ENCODE measurements around the gene LIPC. TPM values are rescaled to one million over a fixed set of nuclear protein-coding genes. Genes with fewer than 3 reads are reported as not detected.

LIPC gene
- total and polyA plus RNA-seq, 2 of the 4 experiments (the other 2 are of a cell fraction): 0.07 TPM; not detected in 1

DNA sequence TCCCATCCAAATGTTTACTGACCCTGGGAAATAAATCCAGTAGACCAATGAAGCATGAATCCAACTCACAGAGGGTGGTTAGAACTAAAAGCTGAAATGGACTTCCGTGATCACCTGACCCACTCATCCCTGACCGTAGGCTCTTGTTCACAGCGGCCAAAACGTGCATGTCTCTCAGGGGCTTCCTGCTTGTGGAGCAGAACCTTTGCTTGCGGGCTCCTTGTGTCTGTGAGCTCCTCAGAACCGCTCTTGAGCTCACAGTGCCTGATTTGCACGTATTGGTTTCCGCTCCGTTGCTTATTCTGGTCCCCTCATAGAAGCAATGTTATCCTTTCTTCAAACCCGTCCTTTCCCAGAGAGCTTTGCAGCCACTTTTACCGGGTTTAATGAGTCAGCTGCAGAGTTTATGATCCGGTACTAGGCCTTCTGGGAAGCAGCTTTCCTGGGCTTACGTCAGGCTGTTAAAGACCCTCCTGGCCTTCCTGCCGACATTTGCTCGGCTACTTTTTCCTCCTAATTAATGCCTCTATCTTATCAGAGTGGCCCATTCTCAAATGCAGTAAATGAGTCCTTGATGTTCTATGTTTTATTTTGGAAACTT lies 35.4 kb downstream of the LIPC start:
- TF ChIP-seq RAD21 (IDR thresholded peaks at IDR 0.05; ENCODE audit: low read length): no peak
- TF ChIP-seq FOS (IDR thresholded peaks at IDR 0.05; ENCODE audit: low read depth, low read length): no peak
- TF ChIP-seq NFE2L2 (IDR thresholded peaks at IDR 0.05; ENCODE audit: low read depth, low read length): no peak
- TF ChIP-seq MXI1 (IDR thresholded peaks at IDR 0.05; ENCODE audit: borderline replicate concordance, low read depth, low read length): no peak
- TF ChIP-seq MAZ (IDR thresholded peaks at IDR 0.05; ENCODE audit: borderline replicate concordance, low read depth, low read length): no peak
- TF ChIP-seq BHLHE40 (IDR thresholded peaks at IDR 0.05; ENCODE audit: low read depth, low read length): no peak
- TF ChIP-seq, protein P1, sequence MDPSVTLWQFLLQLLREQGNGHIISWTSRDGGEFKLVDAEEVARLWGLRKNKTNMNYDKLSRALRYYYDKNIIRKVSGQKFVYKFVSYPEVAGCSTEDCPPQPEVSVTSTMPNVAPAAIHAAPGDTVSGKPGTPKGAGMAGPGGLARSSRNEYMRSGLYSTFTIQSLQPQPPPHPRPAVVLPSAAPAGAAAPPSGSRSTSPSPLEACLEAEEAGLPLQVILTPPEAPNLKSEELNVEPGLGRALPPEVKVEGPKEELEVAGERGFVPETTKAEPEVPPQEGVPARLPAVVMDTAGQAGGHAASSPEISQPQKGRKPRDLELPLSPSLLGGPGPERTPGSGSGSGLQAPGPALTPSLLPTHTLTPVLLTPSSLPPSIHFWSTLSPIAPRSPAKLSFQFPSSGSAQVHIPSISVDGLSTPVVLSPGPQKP (IDR thresholded peaks at IDR 0.05; ENCODE audit: borderline replicate concordance, low read depth, low read length): no peak
- TF ChIP-seq, protein P2, sequence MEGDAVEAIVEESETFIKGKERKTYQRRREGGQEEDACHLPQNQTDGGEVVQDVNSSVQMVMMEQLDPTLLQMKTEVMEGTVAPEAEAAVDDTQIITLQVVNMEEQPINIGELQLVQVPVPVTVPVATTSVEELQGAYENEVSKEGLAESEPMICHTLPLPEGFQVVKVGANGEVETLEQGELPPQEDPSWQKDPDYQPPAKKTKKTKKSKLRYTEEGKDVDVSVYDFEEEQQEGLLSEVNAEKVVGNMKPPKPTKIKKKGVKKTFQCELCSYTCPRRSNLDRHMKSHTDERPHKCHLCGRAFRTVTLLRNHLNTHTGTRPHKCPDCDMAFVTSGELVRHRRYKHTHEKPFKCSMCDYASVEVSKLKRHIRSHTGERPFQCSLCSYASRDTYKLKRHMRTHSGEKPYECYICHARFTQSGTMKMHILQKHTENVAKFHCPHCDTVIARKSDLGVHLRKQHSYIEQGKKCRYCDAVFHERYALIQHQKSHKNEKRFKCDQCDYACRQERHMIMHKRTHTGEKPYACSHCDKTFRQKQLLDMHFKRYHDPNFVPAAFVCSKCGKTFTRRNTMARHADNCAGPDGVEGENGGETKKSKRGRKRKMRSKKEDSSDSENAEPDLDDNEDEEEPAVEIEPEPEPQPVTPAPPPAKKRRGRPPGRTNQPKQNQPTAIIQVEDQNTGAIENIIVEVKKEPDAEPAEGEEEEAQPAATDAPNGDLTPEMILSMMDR (conservative IDR thresholded peaks at IDR 0.05; ENCODE audit: low read depth, low read length): no peak
- TF ChIP-seq CHD1 (IDR thresholded peaks at IDR 0.05; ENCODE audit: low read depth, low read length): no peak
- TF ChIP-seq MAFK (IDR thresholded peaks at IDR 0.05; ENCODE audit: low read depth, low read length): no peak
- TF ChIP-seq RFX5 (IDR thresholded peaks at IDR 0.05; ENCODE audit: low read depth, low read length): no peak

More for the DNA sequence above, 35.4 kb downstream of the LIPC start:
- CTCF ChIA-PET: no interaction called here
- dilution Hi-C loops (cut with HindIII; ENCODE audit: low sequenced_read_pairs, unreplicated experiment) (no loop called here), intact Hi-C loops (cut with micrococcal nuclease) (no loop called here), in situ Hi-C loops (cut with MboI; ENCODE audit: low sequenced_read_pairs) (no loop called here)
- Histone ChIP-seq H3K27me3 (ENCODE audit: control insufficient read depth, insufficient read depth, low read length) (no peaks in the 10 kb centered on the region), H3K4me3 (ENCODE audit: insufficient read depth, low read depth, low read length) (no peak overlapping the region), H2BK20ac (ENCODE audit: low read depth, low read length) (peak overlapping the region; percentile 98), H3K14ac (replicated peaks; ENCODE audit: low read depth, low read length) (peak overlapping the region; percentile 44; the same call in 1 of the 2 replicates), H3K27ac (ENCODE audit: insufficient read depth, low read length) (no peak overlapping the region), H4K8ac (ENCODE audit: low read depth in 2 of 2, low read length in 2 of 2) (peak overlapping the region; percentile 27 to 40; a peak in 2 of 4 replicates), H3K18ac (ENCODE audit: low read depth, low read length) (peak overlapping the region; percentile 46; the same call in 1 of the 2 replicates), H4K91ac (ENCODE audit: insufficient read depth, low read depth, low read length) (peak overlapping the region; percentile 73; the same call in 1 of the 2 replicates), H3K9ac (ENCODE audit: low read depth, low read length) (no peak overlapping the region), H3K9me1 (ENCODE audit: insufficient read depth, low read length) (peaks cover 21% of the 10 kb centered on the region; the same call in 1 of the 2 replicates), H2BK120ac (ENCODE audit: low read depth, low read length) (peak overlapping the region; percentile 74), H2BK15ac (ENCODE audit: low read depth, low read length) (peak overlapping the region; percentile 86; the same call in 2 of the 3 replicates), H3K79me1 (ENCODE audit: low read depth in 1 of 2, low read length in 2 of 2) (0 out of 4 replicates have a peak, but pooled peaks cover 0 to 3% of the 10 kb centered on the region in 2 experiments), H2BK5ac (ENCODE audit: low read depth, low read length, poor library complexity, severe bottlenecking) (no peak overlapping the region), H3K9me3 (ENCODE audit: control insufficient read depth, insufficient read depth, low read length) (peaks cover 2% of the 10 kb centered on the region; the same call in 1 of the 2 replicates), H3K56ac (ENCODE audit: extremely low read depth, insufficient read depth, low read length) (no peak overlapping the region), H3K4me1 (ENCODE audit: control insufficient read depth, insufficient read depth, low read length) (peaks cover 11% of the 10 kb centered on the region), H3K4me2 (ENCODE audit: low read depth, low read length) (no peak overlapping the region), H4K20me1 (ENCODE audit: insufficient read depth, low read length) (no peaks in the 10 kb centered on the region), H3K4ac (ENCODE audit: low read depth, low read length) (peak overlapping the region; percentile 78), H3K36me3 (ENCODE audit: control insufficient read depth, insufficient read depth, low read length) (no peaks in the 10 kb centered on the region), H2AK5ac (ENCODE audit: low read depth, low read length) (peak overlapping the region; percentile 83), H3K23ac (ENCODE audit: low read depth, low read length) (no peak overlapping the region), H2AFZ (replicated peaks; ENCODE audit: low read length, poor library complexity) (peak overlapping the region; percentile 47), H2AK9ac (replicated peaks; ENCODE audit: low read depth, low read length, poor library complexity) (peak overlapping the region; percentile 3), H4K5ac (ENCODE audit: low read depth, low read length) (no peak overlapping the region)
- POLR2A ChIA-PET (ENCODE audit: unreplicated experiment): interaction anchor here (0.6 kb wide), 1 partner anchor 27 kb away, joined by 3 read pairs; no protein-coding TSS in a partner anchor
- ATAC-seq (ENCODE audit: low read depth) (no peak), DNase-seq (no peak)
- 77% methylated on average over 7 of the region's 15 CpGs; no CpG with 5 or more reads in 1 of the 2 experiments for WGBS, 2 experiments (ENCODE audit: extremely low coverage in 2 of 2, insufficient read length in 1 of 2)
- BruUV-seq (replicated peaks): no TSS peak

All from IMR-90 (cell line).